Measurements from ENCODE around the gene DLGAP1.

DNA sequence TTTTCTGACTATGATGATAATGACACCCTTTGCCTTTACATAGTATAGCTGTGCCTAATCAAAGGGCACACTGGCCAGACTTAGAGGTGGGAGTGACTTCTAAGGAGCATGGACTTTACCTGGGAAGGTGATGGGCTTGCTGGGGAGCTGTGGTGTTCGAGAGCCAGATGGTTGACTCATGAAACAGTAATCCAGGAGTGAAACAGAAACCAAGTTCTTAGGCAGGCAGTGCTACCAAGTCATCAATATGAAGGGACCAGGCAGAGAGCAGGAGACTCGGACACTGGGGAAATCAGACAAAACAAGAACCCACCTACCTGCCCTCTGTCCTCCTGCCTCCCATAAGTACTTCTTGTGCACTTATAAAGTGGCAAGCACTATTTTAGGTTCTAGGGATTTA, 430.4 kb downstream of the DLGAP1 start:
- TF ChIP-seq ELF4 (IDR thresholded peaks at IDR 0.05) (no peak), L3MBTL2 (conservative IDR thresholded peaks at IDR 0.05) (no peak), SP1 (IDR thresholded peaks at IDR 0.05) (no peak), NFRKB (IDR thresholded peaks at IDR 0.05) (no peak), FOXM1 (IDR thresholded peaks at IDR 0.05; ENCODE audit: borderline replicate concordance) (no peak), FOXK2 (IDR thresholded peaks at IDR 0.05) (no peak), TARDBP (IDR thresholded peaks at IDR 0.05) (no peak), ARNT (IDR thresholded peaks at IDR 0.05) (no peak), ZNF384 (IDR thresholded peaks at IDR 0.05) (no peak), CTBP1 (IDR thresholded peaks at IDR 0.05; ENCODE audit: borderline replicate concordance) (no peak), BHLHE40 (IDR thresholded peaks at IDR 0.05; ENCODE audit: borderline replicate concordance) (no peak), SUZ12 (IDR thresholded peaks at IDR 0.05) (no peak), HDGF (IDR thresholded peaks at IDR 0.05; ENCODE audit: borderline replicate concordance) (no peak)
